ENCODE measurements around the gene TRAFD1. TPM values are rescaled to one million over a fixed set of nuclear protein-coding genes. Genes with fewer than 3 reads are reported as not detected.

The TRAFD1 gene
- total RNA-seq, 2 donors from 2014 or later = 25.2 to 28.9 TPM

DNA sequence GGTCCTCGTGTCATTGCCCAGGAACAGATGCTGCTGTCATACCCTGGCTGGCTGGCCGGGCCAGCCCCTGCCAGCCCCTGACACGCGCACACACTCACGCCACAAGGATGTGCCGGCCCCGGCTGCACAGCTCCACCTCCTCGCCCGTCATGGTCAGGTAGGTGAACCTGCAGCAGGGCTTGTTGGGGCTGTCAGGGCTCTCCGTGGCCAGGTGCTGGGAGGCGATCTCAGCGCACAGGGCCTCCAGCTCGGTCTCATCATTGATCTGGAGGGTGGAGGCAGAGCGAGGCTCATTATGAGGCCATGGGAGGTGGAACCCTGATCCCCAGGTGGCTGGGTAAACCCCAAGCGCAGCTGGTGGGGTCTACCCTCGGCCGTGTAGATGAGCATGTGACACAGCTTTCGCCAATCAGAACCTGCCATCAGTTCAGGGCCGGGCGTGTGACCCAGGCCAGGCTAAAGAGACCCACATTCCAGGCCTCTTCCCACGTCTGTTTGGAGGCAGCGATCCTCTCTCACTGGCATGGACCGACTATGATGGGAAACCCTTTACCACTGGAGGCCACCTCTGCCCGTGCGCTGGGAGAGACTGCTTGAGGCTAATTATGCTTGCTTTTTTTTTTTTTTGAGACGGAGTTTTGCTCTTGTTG is 38.8 kb downstream of the TRAFD1 start:
- Histone ChIP-seq H3K9me3 (ENCODE audit: control insufficient read depth, low read length) (peaks cover 11% of the 10 kb centered on the region), H3K4me3 (ENCODE audit: low read length) (no peak overlapping the region), H3K27me3 (ENCODE audit: control insufficient read depth, insufficient read depth, low read length, poor library complexity, severe bottlenecking) (no peaks in the 10 kb centered on the region), H3K4me1 (ENCODE audit: control insufficient read depth, insufficient read depth, low read length) (no peaks in the 10 kb centered on the region), H3K27ac (ENCODE audit: low read depth, low read length) (no peak overlapping the region), H3K36me3 (ENCODE audit: control insufficient read depth, insufficient read depth, low read length) (peaks cover 39% of the 10 kb centered on the region), H3K9ac (ENCODE audit: extremely low read depth, low read length, poor library complexity, severe bottlenecking) (no peak overlapping the region)
- Mint-ChIP-seq H3K36me3 (ENCODE audit: low read depth) (peaks cover 42% of the 10 kb centered on the region), H3K4me1 (no peaks in the 10 kb centered on the region), H3K27me3 (ENCODE audit: insufficient read depth) (no peaks in the 10 kb centered on the region), H3K9me3 (peaks cover 9% of the 10 kb centered on the region), H3K27ac (no peak overlapping the region), H3K4me3 (no peak overlapping the region)
- DNase-seq = peak; percentile 59
- TF ChIP-seq, protein P1, sequence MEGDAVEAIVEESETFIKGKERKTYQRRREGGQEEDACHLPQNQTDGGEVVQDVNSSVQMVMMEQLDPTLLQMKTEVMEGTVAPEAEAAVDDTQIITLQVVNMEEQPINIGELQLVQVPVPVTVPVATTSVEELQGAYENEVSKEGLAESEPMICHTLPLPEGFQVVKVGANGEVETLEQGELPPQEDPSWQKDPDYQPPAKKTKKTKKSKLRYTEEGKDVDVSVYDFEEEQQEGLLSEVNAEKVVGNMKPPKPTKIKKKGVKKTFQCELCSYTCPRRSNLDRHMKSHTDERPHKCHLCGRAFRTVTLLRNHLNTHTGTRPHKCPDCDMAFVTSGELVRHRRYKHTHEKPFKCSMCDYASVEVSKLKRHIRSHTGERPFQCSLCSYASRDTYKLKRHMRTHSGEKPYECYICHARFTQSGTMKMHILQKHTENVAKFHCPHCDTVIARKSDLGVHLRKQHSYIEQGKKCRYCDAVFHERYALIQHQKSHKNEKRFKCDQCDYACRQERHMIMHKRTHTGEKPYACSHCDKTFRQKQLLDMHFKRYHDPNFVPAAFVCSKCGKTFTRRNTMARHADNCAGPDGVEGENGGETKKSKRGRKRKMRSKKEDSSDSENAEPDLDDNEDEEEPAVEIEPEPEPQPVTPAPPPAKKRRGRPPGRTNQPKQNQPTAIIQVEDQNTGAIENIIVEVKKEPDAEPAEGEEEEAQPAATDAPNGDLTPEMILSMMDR (conservative IDR thresholded peaks at IDR 0.05) = no peak
- WGBS, 2 experiments (ENCODE audit: insufficient coverage in 1 of 2, insufficient read length in 1 of 2) = 93 to 95% methylated on average over 18 to 26 of the region's 26 CpGs

DNA sequence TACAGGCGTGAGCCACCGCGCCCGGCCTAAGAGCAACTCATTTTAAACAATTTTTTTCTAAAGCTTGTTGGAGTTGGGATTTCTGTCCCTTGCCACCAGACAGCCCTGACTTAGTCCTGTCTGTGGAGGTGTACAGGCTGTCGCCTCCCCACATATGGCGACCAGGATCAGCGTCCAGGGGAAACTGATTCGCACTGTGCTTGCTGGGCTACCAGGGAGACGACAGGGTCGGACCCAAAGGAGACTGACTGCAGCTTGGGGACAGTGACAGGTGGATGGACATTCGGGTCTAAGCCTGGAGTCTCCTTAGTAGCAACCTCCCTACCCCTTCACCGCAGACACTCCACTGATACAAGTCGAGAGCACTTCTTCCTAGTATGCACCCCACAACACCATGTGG is 40.3 kb downstream of the TRAFD1 start:
- Histone ChIP-seq H3K9me3 (ENCODE audit: control insufficient read depth, low read length) (no peaks in the 10 kb centered on the region), H3K27me3 (ENCODE audit: control insufficient read depth, insufficient read depth, low read length, poor library complexity, severe bottlenecking) (no peaks in the 10 kb centered on the region), H3K4me1 (ENCODE audit: control insufficient read depth, insufficient read depth, low read length) (no peaks in the 10 kb centered on the region), H3K9ac (ENCODE audit: extremely low read depth, low read length, poor library complexity, severe bottlenecking) (no peak overlapping the region), H3K36me3 (ENCODE audit: control insufficient read depth, insufficient read depth, low read length) (peaks cover 29% of the 10 kb centered on the region), H3K4me3 (ENCODE audit: low read length) (no peak overlapping the region), H3K27ac (ENCODE audit: low read depth, low read length) (no peak overlapping the region)
- Mint-ChIP-seq H3K4me1 (no peaks in the 10 kb centered on the region), H3K27me3 (ENCODE audit: insufficient read depth) (no peaks in the 10 kb centered on the region), H3K36me3 (ENCODE audit: low read depth) (peaks cover 38% of the 10 kb centered on the region), H3K27ac (no peak overlapping the region), H3K9me3 (no peaks in the 10 kb centered on the region), H3K4me3 (no peak overlapping the region)
- 96 to 99% methylated on average over 13 of the region's 13 CpGs for WGBS, 2 experiments (ENCODE audit: insufficient coverage in 1 of 2, insufficient read length in 1 of 2)
- TF ChIP-seq, protein P1 (conservative IDR thresholded peaks at IDR 0.05) = no peak
- peak; percentile 44 for DNase-seq

DNA sequence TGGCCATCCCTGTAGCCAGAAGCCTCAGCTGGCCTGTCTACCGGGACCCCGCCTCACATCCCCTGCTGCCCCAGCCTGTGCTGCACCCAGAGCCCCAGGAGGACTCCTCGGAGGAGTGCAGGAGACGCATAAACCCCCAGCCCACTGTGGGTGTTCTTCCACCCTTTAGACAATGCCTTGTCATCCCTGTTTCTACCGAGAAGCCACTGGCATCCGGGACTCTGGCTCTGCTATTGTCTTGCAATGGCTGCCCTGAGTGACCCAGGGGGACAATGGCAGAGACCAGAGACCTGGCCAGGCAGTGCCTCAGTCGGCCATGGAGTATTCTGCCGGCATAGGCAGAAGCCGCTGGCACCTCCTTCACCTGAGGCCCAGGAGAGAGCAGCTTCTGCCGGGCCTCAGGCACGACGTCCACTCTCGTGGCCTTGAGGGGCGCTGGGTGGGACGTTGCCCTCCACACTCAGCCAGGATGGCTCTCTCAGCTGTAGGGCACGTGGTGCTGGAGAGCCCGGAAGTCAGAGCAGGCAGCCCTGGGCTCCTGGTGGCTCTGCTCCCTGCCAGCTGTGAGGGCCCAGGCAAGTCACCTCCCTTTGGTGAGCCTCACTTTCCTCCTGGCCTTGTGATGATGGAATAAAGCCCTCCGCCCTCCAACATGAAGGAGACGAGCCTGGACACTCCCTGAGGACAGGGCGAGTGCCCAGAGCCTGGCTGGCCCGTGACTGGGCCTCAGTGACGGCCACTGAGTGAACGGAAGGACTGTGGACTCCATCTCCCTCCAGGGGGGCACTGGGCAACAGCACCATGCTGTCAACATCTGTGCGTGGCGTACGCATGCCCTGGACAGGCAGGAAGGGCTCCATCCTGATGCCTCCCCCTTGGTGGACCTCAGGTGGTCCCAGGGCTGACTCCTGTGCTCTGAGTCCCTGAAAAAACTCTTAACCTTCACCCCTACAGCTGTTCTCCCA is 41.0 kb downstream of the TRAFD1 start:
- Mint-ChIP-seq H3K27ac (no peak overlapping the region), H3K4me1 (no peaks in the 10 kb centered on the region), H3K9me3 (no peaks in the 10 kb centered on the region), H3K36me3 (ENCODE audit: low read depth) (peaks cover 35% of the 10 kb centered on the region), H3K27me3 (ENCODE audit: insufficient read depth) (no peaks in the 10 kb centered on the region), H3K4me3 (no peak overlapping the region)
- Histone ChIP-seq H3K9ac (ENCODE audit: extremely low read depth, low read length, poor library complexity, severe bottlenecking) (no peak overlapping the region), H3K27me3 (ENCODE audit: control insufficient read depth, insufficient read depth, low read length, poor library complexity, severe bottlenecking) (no peaks in the 10 kb centered on the region), H3K9me3 (ENCODE audit: control insufficient read depth, low read length) (no peaks in the 10 kb centered on the region), H3K4me1 (ENCODE audit: control insufficient read depth, insufficient read depth, low read length) (no peaks in the 10 kb centered on the region), H3K27ac (ENCODE audit: low read depth, low read length) (no peak overlapping the region), H3K36me3 (ENCODE audit: control insufficient read depth, insufficient read depth, low read length) (peaks cover 26% of the 10 kb centered on the region), H3K4me3 (ENCODE audit: low read length) (no peak overlapping the region)
- TF ChIP-seq, protein P1 (conservative IDR thresholded peaks at IDR 0.05) = no peak
- 94 to 95% methylated on average over 19 to 26 of the region's 26 CpGs for WGBS, 2 experiments (ENCODE audit: insufficient coverage in 1 of 2, insufficient read length in 1 of 2)
- peak; percentile 43 for DNase-seq

All from endodermal cell (in vitro differentiated cells).